HG03175 (cell line): ENCODE results near the gene USP2.
A peak's percentile ranks its signal among the peaks of the same experiment; 100 is the strongest.

Experiments
- ATAC-seq: cut with Tn5 transposase; IDR thresholded peaks from one replicate; pipeline ENCODE4 v1.9.1; 2021; ENCODE audit warnings: mild to moderate bottlenecking, moderate library complexity; ENCODE audit not compliant: unreplicated experiment

USP2 gene

DNA sequence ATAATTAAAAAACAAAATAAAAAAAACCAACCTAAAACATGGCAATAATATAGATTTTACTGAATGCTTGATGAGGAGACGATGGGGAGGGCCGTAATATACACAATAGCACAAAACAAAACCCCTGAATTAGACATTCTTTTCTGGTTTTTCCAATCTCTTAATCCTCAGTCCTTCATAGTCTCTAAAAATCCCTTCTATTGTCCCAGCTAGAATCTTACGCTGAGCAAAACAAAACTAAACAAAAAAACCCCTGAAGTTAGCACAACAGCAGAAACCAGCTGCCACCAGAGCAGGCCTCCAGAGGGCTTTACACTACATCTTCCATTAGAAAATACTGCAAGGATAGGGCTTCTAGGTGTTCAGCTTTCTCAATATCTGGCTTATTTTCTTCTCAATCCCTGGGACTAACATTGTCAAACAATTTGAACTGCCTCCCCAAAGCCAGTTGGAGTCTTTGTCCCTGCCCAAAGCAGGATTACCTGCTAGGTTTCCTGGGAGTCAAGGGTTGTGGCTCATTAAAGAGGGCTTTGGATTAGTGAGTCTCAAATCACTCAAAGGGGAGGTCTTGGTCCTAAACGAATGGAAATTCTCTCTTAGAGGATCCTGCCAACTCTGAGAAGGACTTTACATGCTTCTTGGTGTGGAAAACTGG is 49.3 kb downstream of the USP2 start:
- no peak for ATAC-seq

DNA sequence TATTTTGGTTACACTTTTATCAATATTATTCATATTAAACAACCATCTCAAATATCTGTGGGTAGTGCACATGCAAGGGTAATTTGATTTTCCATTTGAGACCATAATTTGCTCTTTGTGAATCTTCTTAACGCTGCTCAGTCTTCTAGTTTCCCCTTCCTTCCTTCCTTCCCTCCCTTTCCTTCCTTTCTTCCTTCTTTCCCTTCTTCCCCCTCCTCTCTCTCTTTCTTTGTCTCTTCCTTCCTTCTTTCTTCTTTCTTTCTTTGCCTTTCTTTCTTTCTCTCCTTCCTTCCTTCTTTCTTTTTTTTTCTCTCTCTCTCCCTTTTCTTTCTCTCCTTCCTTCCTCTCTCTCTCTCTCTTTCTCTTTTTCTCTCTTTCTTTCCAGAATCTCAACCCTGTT is 51.3 kb downstream of the USP2 start:
- ATAC-seq, result no peak

DNA sequence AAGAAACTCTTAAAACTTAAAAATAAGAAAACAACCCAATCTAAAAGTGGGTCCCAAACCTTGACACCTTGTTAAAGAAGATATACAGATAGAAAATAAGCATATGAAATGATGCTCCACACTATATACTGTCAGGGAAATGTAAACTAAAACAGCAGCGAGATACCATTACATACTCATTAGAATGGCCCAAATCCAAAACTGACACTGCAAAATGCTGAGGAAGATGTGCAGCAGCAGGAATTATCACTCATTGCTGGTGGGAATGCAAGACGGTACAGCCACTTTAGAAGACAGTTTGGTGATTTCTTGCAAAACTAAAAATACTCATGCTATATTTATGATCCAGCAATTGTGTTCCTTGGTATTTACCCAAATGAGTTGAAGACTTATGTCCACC is 52.2 kb downstream of the USP2 start:
- no peak for ATAC-seq

DNA sequence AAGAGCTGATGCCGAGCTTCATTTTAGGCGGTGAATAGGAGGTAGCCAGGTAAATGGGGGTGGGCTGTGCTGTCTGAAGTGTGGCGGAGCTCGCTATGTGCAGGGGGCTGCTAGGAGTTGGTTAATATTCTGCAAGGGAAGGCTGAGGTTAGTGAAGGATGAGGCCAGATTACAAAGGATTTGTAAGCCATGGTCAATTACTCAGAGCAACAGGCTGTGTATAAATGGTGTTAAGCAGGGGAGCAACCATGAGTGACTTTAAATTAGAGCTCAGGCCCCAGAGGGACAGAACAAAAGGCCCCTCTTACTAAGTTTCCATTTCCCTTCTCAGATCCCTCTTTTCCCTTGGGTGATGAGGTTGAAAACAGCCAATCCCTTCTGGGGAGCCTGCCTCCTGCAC is 57.3 kb downstream of the USP2 start:
- no peak for ATAC-seq

DNA sequence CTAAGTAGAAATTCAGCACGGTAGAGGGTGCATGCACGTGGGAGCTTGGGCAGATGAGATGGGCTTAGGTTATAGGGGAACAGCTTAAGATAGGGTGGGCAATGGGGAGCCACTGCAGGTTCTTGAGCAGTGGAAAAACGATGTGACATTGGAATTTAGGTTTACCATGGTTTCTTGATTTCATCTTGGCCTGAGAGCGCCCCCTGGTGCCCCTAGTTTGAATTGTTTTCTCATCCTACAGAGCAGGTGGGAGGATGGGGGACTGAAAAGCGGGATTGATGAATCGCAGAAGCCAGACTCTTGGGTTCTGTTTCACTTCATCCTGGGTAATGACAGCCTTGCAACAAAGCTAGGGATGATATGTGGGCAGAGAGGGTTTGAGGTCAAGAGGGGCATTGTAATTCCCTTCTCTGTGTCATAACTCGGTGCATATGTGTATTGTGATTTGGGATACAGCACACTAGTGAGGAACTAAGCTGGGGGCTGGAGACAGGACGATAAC is 57.9 kb downstream of the USP2 start:
- ATAC-seq, result no peak

DNA sequence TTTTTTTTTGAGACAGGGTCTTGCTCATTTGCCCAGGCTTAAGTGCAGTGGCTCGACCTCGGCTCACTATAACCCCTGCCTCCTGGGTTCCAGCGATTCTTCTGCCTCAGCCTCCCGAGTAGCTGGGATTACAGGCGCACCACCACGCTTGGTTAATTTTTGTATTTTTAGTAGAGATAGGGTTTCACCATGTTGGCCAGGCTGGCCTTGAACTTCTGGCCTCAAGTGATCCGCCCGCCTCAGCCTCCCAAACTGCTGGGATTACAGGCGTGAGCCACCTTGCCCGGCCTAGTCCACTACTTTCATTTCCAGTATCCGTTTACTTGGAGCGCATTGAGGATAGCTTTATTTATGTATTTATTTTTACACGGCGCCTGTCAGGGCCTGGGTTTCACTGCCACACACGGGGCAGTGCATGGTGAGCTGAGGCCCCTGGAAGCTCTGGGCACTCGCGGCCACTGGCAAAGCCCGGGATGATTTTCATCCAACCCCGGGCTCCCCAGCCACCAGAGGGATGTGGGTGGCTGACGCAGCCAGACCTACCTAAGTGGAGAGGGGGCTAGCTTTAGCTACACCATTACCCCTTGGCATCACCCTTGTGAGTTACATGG is 58.5 kb downstream of the USP2 start:
- ATAC-seq, result no peak

DNA sequence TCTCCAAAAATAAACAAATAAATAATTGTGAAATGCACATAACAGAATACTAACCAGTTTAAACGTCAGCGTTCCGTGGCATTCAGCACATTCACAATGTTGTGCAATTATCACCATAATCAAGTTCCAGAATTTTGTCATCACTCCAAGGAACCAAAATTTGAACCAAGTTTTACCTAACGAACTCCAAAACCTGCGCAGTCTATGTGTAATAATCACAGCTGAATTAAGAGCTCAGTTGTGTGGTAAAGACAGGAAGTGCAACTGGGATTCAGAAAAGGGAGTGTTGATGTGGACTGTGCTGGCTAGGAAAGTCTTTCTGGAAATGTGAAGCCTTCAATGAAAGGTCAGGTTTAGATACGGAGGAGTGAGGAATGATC is 59.1 kb downstream of the USP2 start:
- no peak for ATAC-seq

DNA sequence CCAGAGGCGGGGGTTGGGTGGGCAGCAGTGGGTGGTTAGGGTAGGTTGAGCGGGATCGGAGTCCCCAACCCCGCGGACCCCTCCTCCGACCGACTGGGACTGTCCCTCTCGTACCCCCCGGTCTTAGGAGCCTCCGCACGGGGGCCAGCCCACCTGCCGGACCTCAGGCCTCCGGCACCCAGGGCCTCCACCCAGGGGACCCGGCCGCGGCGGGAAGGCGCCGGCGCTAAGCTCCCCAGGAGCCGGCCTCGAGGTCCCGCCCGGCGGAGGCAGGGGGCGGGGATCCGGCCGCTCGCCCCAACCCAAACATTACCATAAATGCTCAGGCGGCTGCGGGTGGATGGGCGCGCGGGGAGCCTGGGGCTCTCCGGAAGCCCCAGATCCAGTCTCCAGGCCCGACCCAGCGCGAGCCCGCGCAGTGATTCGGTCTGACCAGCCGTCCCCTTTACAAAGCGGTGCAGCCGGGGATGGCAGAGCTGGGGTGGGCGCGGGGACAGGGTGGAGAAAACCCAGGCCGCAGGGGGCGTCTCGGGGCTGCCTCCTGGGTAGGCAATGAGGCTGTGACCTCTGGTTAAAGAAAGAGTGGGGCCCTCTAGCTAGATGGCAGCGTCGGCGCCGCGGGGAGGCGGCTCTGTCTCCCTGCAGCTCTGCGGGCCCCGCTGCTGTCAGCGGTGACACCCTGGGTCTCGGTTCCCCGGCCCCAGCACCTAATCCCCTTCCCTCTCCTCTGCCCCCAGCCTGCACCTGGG is 60.5 kb downstream of the USP2 start:
- peak; percentile 67 for ATAC-seq

DNA sequence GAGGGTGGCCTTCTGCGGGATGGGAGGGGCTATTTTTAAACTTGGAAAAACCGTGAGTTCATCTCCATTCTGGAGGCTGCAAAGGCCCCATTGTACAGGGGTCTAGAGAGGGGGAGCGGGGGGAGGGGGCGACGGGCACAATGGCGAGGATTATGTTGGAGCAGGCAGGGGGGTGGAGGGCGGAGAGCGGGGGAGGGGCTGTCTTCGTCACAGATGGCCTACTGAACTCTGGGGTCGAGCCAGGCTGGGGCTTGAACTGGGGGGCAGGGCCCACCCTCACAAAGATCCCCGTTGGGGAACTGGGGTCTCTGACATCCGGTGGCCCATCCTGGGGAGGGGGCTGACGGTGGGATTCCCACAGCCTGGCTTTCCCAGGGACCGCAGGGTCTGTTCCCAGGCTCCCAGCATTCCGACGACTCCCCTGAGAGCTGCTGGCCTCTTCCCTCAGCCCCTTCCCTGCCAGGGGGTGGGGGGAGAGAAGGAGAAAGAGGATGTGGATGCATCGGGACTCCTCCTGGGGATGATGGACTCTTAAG is 61.2 kb downstream of the USP2 start:
- ATAC-seq, result no peak

DNA sequence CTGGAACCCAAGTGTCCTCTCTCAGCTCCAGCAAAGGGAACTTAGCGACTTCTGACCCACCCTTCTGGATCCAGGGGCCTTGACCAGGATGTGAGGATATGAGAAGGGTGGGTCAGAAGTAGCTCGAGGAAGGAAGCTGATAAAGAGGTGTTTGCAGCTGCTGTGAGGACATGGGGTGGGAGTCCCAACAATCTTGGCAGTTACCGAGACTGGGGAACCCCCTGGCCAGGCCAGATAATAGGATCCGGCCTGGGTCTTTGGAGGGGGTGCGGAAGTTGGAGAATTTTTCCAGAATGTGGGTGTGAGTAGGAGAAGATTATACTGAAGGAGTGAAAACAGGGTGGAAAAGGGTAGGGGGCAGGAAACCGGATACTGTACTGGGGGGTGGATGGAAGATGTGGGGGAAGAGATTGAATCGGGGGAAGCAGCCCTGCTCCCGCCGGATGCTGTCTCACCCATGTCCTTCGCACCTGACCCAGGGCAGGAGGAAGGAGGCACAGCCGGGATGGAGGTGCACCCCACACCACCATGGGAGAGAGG is 61.7 kb downstream of the USP2 start:
- no peak for ATAC-seq

DNA sequence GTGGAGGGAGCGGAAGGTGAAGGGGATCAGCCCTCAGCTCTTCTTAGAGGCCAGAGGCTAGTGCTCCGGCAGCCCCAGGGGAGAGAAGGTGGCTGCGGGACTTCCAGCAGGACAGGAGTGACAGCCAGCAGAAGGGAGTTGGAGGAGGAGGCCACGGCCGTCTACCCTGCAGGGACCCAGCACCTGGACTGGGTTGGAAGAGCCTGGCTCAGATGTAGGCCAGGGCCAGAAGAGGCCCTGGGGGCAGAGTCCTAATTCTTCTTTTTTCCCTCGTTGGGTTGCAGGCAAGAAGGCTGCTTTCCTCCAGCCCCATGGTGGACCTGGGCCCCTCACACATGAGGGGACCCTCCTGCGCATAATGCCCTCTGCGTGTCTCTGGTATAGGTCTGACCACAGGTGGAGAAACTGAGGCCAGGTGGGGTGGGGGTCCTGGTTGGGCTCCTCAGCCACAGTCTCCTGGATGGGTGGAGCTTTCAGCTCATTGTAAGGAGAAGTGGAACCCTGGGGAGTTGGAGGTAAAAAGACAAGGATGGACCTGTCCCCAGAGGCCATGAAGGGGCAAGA is 62.3 kb downstream of the USP2 start:
- no peak for ATAC-seq

DNA sequence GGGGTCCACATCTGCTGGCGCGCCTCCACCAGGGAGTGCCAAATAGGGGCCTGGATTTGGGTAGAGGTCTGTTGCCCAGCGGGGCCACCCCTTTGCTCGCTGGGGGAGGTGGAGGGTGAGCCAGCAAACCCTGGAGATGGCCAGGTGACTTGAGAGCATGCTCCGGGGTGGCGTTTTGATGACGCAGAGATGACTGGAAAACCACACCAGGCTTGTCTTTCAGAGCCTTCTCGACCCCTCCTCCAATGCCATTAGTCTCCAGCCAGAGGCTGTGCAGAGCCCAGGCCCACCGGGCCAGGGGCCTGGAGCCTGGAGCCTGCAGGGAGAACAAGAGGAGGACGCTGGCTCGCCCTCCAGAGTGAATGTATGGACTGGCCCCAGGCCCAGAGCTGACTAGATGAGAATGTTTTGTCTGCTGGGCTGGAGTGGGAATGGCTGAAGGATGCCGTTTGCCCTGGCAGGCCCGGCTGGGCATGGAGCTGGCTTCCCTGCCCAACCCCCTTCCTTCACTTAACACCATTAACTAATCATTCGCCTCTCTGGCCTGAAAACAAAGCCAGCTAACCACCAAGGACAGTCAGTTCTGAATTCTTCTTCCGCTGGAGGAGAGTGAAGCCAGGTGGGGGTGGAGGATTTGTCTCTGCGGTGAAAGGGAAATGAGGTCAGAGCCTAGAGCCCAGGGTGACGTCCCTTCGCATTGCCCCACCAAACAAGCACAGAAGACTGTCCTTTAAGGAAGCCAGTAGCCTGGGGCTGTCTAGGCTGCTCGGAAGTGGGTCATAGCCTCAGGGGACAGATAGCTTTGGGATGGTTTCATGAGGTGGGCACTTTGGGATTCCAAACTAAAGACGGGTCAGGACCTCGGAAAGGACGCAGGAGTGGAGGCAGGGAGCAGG is 63.0 kb downstream of the USP2 start:
- no peak for ATAC-seq

DNA sequence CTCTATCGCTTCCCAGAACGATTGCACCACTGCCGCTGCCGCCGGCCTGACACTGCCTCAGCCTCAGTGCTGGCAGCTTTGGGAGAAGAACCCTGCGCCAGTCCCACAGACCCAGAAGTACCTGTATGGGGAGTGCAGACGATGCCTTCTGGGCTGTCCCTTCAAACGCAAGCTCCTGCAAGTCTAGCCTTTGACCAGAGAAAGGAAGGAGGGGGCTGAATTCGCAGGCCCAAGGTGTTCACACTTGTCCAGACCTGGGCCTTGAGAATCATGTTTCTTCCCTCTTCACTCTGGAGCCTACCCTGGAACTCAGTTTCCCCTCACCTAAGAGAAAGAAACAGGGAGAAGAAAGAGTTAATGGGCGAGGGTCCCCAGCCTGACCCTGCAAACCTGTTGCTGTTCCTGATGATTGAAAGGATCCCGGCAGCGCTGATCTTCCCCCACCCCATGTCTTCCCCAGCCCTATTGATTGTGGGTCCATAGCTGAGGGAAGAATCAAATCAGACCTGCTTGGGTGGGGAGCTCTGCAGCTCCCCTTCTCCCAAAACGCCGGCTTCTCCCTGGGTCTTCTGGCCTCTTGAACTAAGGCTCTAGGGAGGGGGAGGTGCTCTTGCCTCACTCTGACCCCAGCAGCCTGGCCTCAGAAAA is 63.8 kb downstream of the USP2 start:
- ATAC-seq, result no peak

DNA sequence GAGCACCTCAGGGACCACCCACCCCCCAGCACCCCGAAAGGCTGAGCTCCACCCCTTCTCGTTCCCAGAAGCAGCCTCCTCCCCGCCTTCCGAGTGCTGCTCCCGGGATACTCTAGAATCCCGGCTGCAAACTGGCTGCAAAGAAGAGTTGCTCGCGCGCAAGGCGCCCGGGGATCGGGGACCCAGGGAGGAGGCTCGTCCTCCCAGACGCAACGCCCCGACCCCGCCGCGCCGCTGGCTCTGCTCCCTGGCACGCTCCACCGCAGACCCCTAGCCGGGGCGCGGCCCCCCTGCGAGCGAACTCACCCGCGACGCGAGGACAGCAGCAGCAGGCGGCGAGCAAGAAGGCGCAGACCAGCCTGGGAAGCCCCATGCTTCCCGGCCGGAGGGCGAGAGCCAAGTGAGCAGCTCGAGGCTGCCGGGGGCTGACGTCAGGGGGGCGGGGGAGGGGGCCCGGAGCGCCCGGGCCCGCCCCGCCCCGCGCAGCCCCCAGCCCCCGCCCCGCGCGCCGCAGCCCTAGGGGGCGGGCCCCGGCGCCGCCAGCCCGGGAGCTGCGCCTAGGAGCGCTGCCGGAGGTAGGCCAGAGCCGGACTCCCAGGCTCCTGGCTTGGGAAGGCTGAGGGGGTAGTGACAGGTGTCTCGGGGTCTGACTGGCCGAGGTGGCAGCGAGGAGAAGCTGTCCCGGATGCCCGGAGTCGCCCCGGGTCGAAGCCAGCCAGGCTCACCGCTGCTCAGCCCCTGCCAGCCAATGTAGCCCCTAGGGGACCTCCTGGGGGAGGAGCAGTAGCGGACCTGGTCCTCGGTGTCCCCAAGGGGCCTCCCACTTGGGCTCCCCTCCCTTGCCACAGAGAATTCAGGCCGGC is 64.5 kb downstream of the USP2 start, which contains the start of gene MCAM:
Gene MCAM, minus strand, starts transcription at position 402 of the 863 bp plus-strand sequence. Its CDS starts 29 bp downstream, at position 373.
- no peak for ATAC-seq

DNA sequence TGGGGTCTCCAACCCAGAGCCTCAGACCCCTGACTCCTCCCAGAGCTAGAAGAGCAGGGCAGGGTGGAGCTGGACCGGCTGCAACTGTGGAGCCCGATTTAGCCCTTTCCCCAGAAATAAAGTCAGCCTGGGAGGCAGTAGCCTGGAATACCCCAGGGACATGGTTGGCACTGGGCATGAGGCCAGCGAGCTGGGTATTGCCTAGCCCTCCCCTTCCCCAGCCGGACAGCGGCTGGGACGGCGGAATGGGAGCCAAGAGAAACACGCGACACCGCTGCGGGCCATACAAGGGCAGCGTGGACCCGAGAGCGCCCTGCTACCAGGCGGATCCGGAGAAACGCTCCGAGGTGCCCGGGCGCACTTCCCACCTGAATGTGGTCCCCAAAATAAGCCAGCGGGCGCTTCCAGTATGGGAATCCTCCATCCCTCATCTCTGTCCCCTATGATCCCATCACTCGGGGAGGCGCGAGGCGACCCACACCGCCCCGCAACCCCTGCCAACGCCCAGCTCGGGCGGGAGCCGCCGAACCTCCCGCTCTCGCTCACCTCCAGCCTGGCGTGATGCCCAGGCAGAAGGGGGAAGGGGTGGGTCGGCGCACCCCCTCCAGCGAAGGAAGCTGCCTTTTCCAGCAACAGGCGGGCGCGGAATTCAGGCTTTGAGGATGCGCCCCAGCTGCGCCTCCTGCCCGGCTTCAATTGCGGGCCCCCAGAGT is 65.3 kb downstream of the USP2 start:
- no peak for ATAC-seq

DNA sequence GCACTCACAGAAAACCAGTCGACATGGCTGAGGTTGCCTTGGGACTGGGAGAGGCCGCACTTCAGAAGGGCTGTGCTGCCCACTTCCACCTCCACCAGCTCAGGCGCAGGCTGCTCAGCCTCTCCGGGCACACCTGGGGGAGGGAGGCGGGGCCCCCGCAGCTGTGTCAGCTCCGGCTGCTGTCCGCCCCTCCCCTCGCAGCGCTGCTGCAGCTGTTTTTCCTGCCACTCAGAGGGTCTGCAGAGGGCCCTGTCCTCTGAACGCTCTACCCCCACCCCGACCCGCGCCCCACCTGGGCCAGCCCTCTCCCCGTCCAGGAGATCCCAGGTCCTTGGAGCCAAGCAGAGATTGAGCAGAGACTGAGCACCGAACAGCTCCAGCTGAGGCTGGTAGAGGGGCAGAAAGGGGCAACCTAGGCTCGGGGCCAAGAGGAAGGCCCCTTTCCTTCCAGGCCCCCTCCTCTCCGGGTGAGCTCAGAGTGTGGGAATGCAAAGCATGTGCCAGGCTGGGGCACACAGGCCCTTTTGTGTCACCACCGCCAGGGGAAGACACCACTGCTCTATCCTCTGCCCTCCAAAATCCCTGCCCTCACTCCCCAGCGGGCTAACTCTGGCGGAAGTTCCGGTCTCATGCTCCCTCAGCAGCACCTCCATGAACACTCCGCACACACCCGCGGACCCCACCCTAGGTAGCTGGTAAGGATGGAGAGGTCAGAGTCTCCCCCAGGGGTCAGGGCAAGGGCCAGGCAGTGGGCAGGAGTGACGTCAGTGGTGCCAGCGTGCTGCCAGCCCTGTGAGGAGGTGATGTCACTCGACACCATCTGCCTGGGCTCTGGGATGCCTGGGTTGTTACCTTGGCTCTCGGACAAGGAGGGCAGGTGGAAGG is 66.1 kb downstream of the USP2 start:
- no peak for ATAC-seq

DNA sequence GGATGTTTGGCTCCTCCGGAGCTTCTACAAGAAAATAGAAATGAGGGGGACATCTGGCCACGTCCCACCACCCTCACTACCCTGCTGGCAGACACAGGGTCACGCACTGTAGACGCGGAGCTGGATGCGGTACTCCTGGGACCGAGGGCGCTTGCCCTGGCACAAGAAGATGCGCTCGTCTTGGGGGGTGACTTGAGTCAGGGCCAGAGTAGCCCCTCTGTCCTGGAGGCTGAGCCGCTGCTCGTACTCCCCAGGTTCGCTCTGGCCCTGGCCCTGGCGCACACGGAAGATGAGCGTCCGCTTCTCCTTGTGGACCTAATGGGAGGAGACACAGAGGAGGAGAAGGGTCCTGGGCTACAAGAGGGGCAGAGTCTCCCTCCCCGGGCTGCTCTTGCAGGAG is 66.8 kb downstream of the USP2 start:
- no peak for ATAC-seq
